GM19351 (cell line): ENCODE measurements around the gene CASP1.

Source experiments
- ATAC-seq: cut with Tn5 transposase; IDR thresholded peaks from one replicate; pipeline ENCODE4 v1.9.1; 2021; ENCODE audit warnings: mild to moderate bottlenecking, moderate library complexity; ENCODE audit not compliant: unreplicated experiment

The CASP1 gene

GRCh38 chr11:104995001-104995408 lies 39.9 kb downstream of the CASP1 start:
- ATAC-seq: no peak

GRCh38 chr11:104992781-104993180 lies 42.2 kb downstream of the CASP1 start:
- no peak for ATAC-seq

DNA sequence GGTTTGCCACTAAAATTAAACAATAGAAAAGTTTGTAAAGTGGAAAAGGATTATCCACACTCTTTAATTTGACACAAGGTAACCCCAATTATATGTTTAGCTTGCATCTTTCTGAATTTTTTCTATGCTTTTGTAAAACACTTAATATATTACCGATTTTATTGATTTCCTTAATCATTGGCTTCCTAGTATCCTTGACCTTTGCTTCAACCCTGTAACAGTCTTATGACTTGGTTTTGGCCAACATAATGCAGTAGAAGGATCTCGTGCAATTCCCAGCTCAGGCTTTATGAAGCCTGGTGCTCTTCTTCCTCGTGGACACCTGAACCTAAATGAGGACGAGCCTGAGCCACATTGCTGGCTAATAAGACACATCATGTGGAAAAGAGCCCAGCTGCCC lies 43.0 kb downstream of the CASP1 start:
- no peak for ATAC-seq

GRCh38 chr11:104984808-104985207 lies 50.1 kb downstream of the CASP1 start:
- no peak for ATAC-seq

GRCh38 chr11:104979839-104980238 lies 55.1 kb downstream of the CASP1 start:
- no peak for ATAC-seq
